ENCODE data around the gene FRAS1.

- no peak for TF ChIP-seq CTCF (IDR thresholded peaks at IDR 0.05)
- TF ChIP-seq EZH2 (IDR thresholded peaks at IDR 0.05; ENCODE audit: borderline replicate concordance, insufficient read depth, low read depth, low read length, poor library complexity, severe bottlenecking), result no peak
Observed at GRCh38 chr4:78581618-78582017, 524.5 kb downstream of the FRAS1 start.
